Duodenal mucosa (tissue), 2 donors: ENCODE data around the gene C3orf20.

Source experiments
- H3K27ac ChIP-seq: one replicate; pipeline ENCODE4 v1.7.0; 2013; ENCODE audit warnings: low read depth, low read length
- H3K27me3 ChIP-seq, 2 donors: one replicate each; pipeline ENCODE4 v1.7.0; 2013; ENCODE audit warnings: low read length in 2 of 2, control low read depth in 1 of 2; ENCODE audit not compliant: insufficient read depth in 2 of 2, control insufficient read depth in 1 of 2
- H3K36me3 ChIP-seq, 2 donors: one replicate each; pipeline ENCODE4 v1.7.0; 2013; ENCODE audit warnings: low read length in 2 of 2, control low read depth in 1 of 2; ENCODE audit not compliant: insufficient read depth in 2 of 2, control insufficient read depth in 1 of 2
- H3K4me1 ChIP-seq, 2 donors: one replicate each; pipeline ENCODE4 v1.7.0; 2013; ENCODE audit warnings: low read length in 2 of 2, control low read depth in 1 of 2; ENCODE audit not compliant: insufficient read depth in 2 of 2, control insufficient read depth in 1 of 2
- H3K4me3 ChIP-seq, 2 donors: one replicate each; pipeline ENCODE4 v1.7.0; 2013; ENCODE audit warnings: low read length in 2 of 2, low read depth in 1 of 2
- H3K9ac ChIP-seq, 2 donors: one replicate each; pipeline ENCODE4 v1.7.0; 2013; ENCODE audit warnings: low read length in 2 of 2, low read depth in 1 of 2
- H3K9me3 ChIP-seq, 2 donors: one replicate each; pipeline ENCODE4 v1.7.0; 2013; ENCODE audit warnings: low read length in 2 of 2, control low read depth in 1 of 2; ENCODE audit not compliant: control insufficient read depth in 1 of 2

The C3orf20 gene

GRCh38 chr3:14764331-14765059, 89.6 kb downstream of the C3orf20 start:
- H3K9ac ChIP-seq = no peak overlapping the region
- H3K27ac ChIP-seq = no peak overlapping the region
- no peaks in the 10 kb centered on the region for H3K4me1 ChIP-seq
- no peak overlapping the region for H3K4me3 ChIP-seq
- H3K9me3 ChIP-seq = no peaks in the 10 kb centered on the region
- H3K27me3 ChIP-seq = no peaks in the 10 kb centered on the region
- H3K36me3 ChIP-seq = no peaks in the 10 kb centered on the region

- H3K9me3 ChIP-seq = no peaks in the 10 kb centered on the region
- no peaks in the 10 kb centered on the region for H3K27me3 ChIP-seq
- H3K4me3 ChIP-seq = no peak overlapping the region
- no peaks in the 10 kb centered on the region for H3K36me3 ChIP-seq
- no peak overlapping the region for H3K27ac ChIP-seq
- no peaks in the 10 kb centered on the region for H3K4me1 ChIP-seq
- H3K9ac ChIP-seq = no peak overlapping the region
These were observed 90.1 kb downstream of the C3orf20 start for GRCh38 chr3:14765060-14765400.

GRCh38 chr3:14765576-14766427, 90.9 kb downstream of the C3orf20 start:
- H3K27ac ChIP-seq = no peak overlapping the region

GRCh38 chr3:14766428-14767244, 91.7 kb downstream of the C3orf20 start:
- Histone ChIP-seq H3K9ac (no peak overlapping the region), H3K27me3 (no peaks in the 10 kb centered on the region), H3K27ac (no peak overlapping the region), H3K4me1 (no peaks in the 10 kb centered on the region), H3K36me3 (no peaks in the 10 kb centered on the region), H3K9me3 (no peaks in the 10 kb centered on the region), H3K4me3 (no peak overlapping the region)

More at GRCh38 chr3:14765576-14766427, 90.9 kb downstream of the C3orf20 start:
- Histone ChIP-seq H3K27me3 (no peaks in the 10 kb centered on the region), H3K4me3 (no peak overlapping the region), H3K36me3 (no peaks in the 10 kb centered on the region), H3K9ac (no peak overlapping the region), H3K9me3 (no peaks in the 10 kb centered on the region), H3K4me1 (no peaks in the 10 kb centered on the region)

GRCh38 chr3:14767245-14768051, 92.5 kb downstream of the C3orf20 start:
- Histone ChIP-seq H3K9ac (no peak overlapping the region), H3K4me1 (no peaks in the 10 kb centered on the region), H3K36me3 (no peaks in the 10 kb centered on the region), H3K27me3 (no peaks in the 10 kb centered on the region), H3K4me3 (no peak overlapping the region), H3K27ac (no peak overlapping the region), H3K9me3 (no peaks in the 10 kb centered on the region)

- Histone ChIP-seq H3K9ac (no peak overlapping the region), H3K4me3 (no peak overlapping the region), H3K9me3 (no peaks in the 10 kb centered on the region), H3K4me1 (no peaks in the 10 kb centered on the region), H3K27me3 (no peaks in the 10 kb centered on the region), H3K36me3 (no peaks in the 10 kb centered on the region), H3K27ac (no peak overlapping the region)
These were observed 93.3 kb downstream of the C3orf20 start for GRCh38 chr3:14768182-14768790.

GRCh38 chr3:14768881-14769280, 93.9 kb downstream of the C3orf20 start:
- no peaks in the 10 kb centered on the region for H3K9me3 ChIP-seq
- H3K4me3 ChIP-seq = no peak overlapping the region
- no peaks in the 10 kb centered on the region for H3K27me3 ChIP-seq
- no peak overlapping the region for H3K27ac ChIP-seq
- no peaks in the 10 kb centered on the region for H3K4me1 ChIP-seq
- no peak overlapping the region for H3K9ac ChIP-seq
- H3K36me3 ChIP-seq = no peaks in the 10 kb centered on the region

GRCh38 chr3:14769544-14770325, 94.8 kb downstream of the C3orf20 start:
- Histone ChIP-seq H3K27ac (no peak overlapping the region), H3K4me3 (no peak overlapping the region), H3K4me1 (no peaks in the 10 kb centered on the region), H3K36me3 (no peaks in the 10 kb centered on the region), H3K9me3 (no peaks in the 10 kb centered on the region), H3K27me3 (no peaks in the 10 kb centered on the region), H3K9ac (no peak overlapping the region)

- no peaks in the 10 kb centered on the region for H3K9me3 ChIP-seq
- no peaks in the 10 kb centered on the region for H3K4me1 ChIP-seq
- no peak overlapping the region for H3K9ac ChIP-seq
- H3K4me3 ChIP-seq = no peak overlapping the region
- no peaks in the 10 kb centered on the region for H3K36me3 ChIP-seq
- no peak overlapping the region for H3K27ac ChIP-seq
- H3K27me3 ChIP-seq = no peaks in the 10 kb centered on the region
These were observed 95.7 kb downstream of the C3orf20 start for GRCh38 chr3:14770591-14770990.
